Gastrocnemius medialis (tissue), 4 donors: ENCODE results near the gene ANKRD23. TPM values are rescaled to one million over a fixed set of nuclear protein-coding genes. Genes with fewer than 3 reads are reported as not detected.

Experiments used
- ATAC-seq, 2 donors: fragments of 150-250 bp; one replicate each; pipeline ENCODE4 v1.9.1; 2016
- DNase-seq, 2 donors: peaks; one replicate each; pipeline ENCODE4 v3.0.0-alpha.2; 2019
- H3K27ac ChIP-seq, 4 donors: fragments of 200-600 bp; sonication (generic); 1 replicate in 1 of 4; 2 replicates in 3 of 4; pipeline ENCODE4 v1.5.1; 2016 to 2018; ENCODE audit warnings: mild to moderate bottlenecking in 2 of 4, moderate library complexity in 1 of 4
- H3K27me3 ChIP-seq, 3 donors: fragments of 200-600 bp; sonication (generic) in 2 of 3; 1 replicate in 1 of 3; 2 replicates in 2 of 3; pipeline versions ENCODE4 v1.5.1 to v1.6.0; 2016 to 2019; ENCODE audit warnings: mild to moderate bottlenecking in 1 of 3, moderate library complexity in 1 of 3
- H3K36me3 ChIP-seq, 2 donors: fragments of 200-600 bp; sonication (generic) in 1 of 2; one replicate each; pipeline ENCODE4 v1.5.1; 2017 to 2018
- H3K4me1 ChIP-seq, 2 donors: fragments of 200-600 bp; sonication (generic) in 1 of 2; one replicate each; pipeline ENCODE4 v1.5.1; 2016 to 2017; ENCODE audit warnings: mild to moderate bottlenecking in 2 of 2
- H3K4me3 ChIP-seq, 4 donors: fragments of 200-600 bp; sonication (generic) in 3 of 4; 1 replicate in 1 of 4; 2 replicates in 3 of 4; pipeline ENCODE4 v1.5.1; 2016 to 2019; ENCODE audit warnings: mild to moderate bottlenecking in 2 of 4
- H3K9me3 ChIP-seq, 3 donors: fragments of 200-600 bp; sonication (generic) in 2 of 3; 1 replicate in 1 of 3; 2 replicates in 2 of 3; pipeline ENCODE4 v1.5.1; 2016 to 2019
- CTCF ChIP-seq, 5 experiments: fragments of 450-650 bp in 3 of 5; fragments of 200-600 bp in 2 of 5; sonication (generic) in 2 of 5; IDR thresholded peaks in 4 of 5; conservative IDR thresholded peaks in 1 of 5; 1 replicate in 4 of 5; 2 replicates in 1 of 5; pipeline ENCODE4 v1.5.1; 2016 to 2019; ENCODE audit warnings: antibody characterized with exemption in 5 of 5, mild to moderate bottlenecking in 3 of 5, moderate library complexity in 3 of 5
- POLR2A ChIP-seq, 2 donors: fragments of 450-650 bp; IDR thresholded peaks; one replicate each; pipeline ENCODE4 v1.6.1; 2017; ENCODE audit warnings: antibody characterized with exemption in 2 of 2, mild to moderate bottlenecking in 2 of 2, moderate library complexity in 2 of 2
- in situ Hi-C, 4 donors: fragments of 200-750 bp; cut with MboI; loops; one replicate each; pipeline versions ENCODE4 v1.15.0 to v1.8.0; 2017; ENCODE audit warnings: low sequenced_read_pairs in 4 of 4
- intact Hi-C: fragments of 100-400 bp; cut with DNase I; formaldehyde crosslinking; loops from one replicate; pipeline ENCODE4 v1.15.1; 2023; ENCODE audit warnings: low total_unique reads
- total RNA-seq, 4 donors: library from RNA; depleted of rRNA; stranded (reverse); fragments of >200 nt; gene quantifications; one replicate each; pipeline versions ENCODE4 v1.1.0 to v1.2.3, GENCODE V29; 2016

ANKRD23 gene
- total RNA-seq, 4 donors from 2014 or later = 642 to 1,565 (median 923) TPM

GRCh38 chr2:96848264-96848663 lies 4.4 kb upstream of the ANKRD23 start:
- H3K27ac ChIP-seq = peak overlapping the region; percentile 50 to 61 (median 56)
- H3K36me3 ChIP-seq = peaks cover 0 to 43% of the 10 kb centered on the region in 2 donors
- no peaks in the 10 kb centered on the region for H3K9me3 ChIP-seq
- no peak for ATAC-seq
- no peaks in the 10 kb centered on the region for H3K27me3 ChIP-seq
- in situ Hi-C loops (no loop called here), intact Hi-C loops (no loop called here)
- no peak for TF ChIP-seq CTCF (IDR thresholded peaks at IDR 0.05 in 4 of 5, conservative IDR thresholded peaks at IDR 0.05 in 1 of 5)
- no peak for TF ChIP-seq POLR2A (IDR thresholded peaks at IDR 0.05)
- DNase-seq = no peak
- peaks cover 9 to 13% of the 10 kb centered on the region in 2 donors for H3K4me1 ChIP-seq
- no peak overlapping the region for H3K4me3 ChIP-seq

- Histone ChIP-seq H3K4me3 (no peak overlapping the region), H3K4me1 (peaks cover 9 to 13% of the 10 kb centered on the region in 2 donors), H3K36me3 (peaks cover 0 to 37% of the 10 kb centered on the region in 2 donors), H3K27ac (peak overlapping the region in 3 of 4 donors; percentile 50 to 61 (median 60)), H3K27me3 (no peaks in the 10 kb centered on the region), H3K9me3 (no peaks in the 10 kb centered on the region)
- in situ Hi-C loops (no loop called here), intact Hi-C loops (no loop called here)
- no peak for DNase-seq
- TF ChIP-seq CTCF (IDR thresholded peaks at IDR 0.05 in 4 of 5, conservative IDR thresholded peaks at IDR 0.05 in 1 of 5) (no peak), POLR2A (IDR thresholded peaks at IDR 0.05) (no peak)
- no peak for ATAC-seq
Observed at GRCh38 chr2:96847586-96847985, 3.8 kb upstream of the ANKRD23 start.

GRCh38 chr2:96846825-96847224 lies 3.0 kb upstream of the ANKRD23 start:
- ATAC-seq = no peak
- Histone ChIP-seq H3K9me3 (no peaks in the 10 kb centered on the region), H3K4me1 (peaks cover 9 to 19% of the 10 kb centered on the region in 2 donors), H3K27me3 (no peaks in the 10 kb centered on the region), H3K4me3 (no peak overlapping the region), H3K36me3 (peaks cover 0 to 30% of the 10 kb centered on the region in 2 donors), H3K27ac (no peak overlapping the region)
- in situ Hi-C loops = no loop called here
- DNase-seq = no peak
- intact Hi-C loops = no loop called here
- TF ChIP-seq POLR2A (IDR thresholded peaks at IDR 0.05) (no peak), CTCF (IDR thresholded peaks at IDR 0.05 in 4 of 5, conservative IDR thresholded peaks at IDR 0.05 in 1 of 5) (no peak)

GRCh38 chr2:96844405-96844808 lies 586 bp upstream of the ANKRD23 start:
- H3K27ac ChIP-seq = peak overlapping the region; percentile 94 to 99 (median 96)
- TF ChIP-seq POLR2A (IDR thresholded peaks at IDR 0.05) (no peak), CTCF (IDR thresholded peaks at IDR 0.05 in 4 of 5, conservative IDR thresholded peaks at IDR 0.05 in 1 of 5) (no peak)
- intact Hi-C loops = loop anchor here (5.0 kb wide), 2 partner anchors 268 to 1318 kb away; partner anchors contain the start of gene ANKRD36
- no peaks in the 10 kb centered on the region for H3K9me3 ChIP-seq
- H3K36me3 ChIP-seq = peaks cover 0 to 25% of the 10 kb centered on the region in 2 donors
- H3K27me3 ChIP-seq = no peaks in the 10 kb centered on the region
- peak; percentile 3 to 12 for ATAC-seq
- peak in 1 of 2 donors; percentile 79 for DNase-seq
- peaks cover 21 to 43% of the 10 kb centered on the region in 2 donors for H3K4me1 ChIP-seq
- H3K4me3 ChIP-seq = peak overlapping the region; percentile 25 to 64 (median 38)
- in situ Hi-C loops = no loop called here

GRCh38 chr2:96842600-96842999 lies 1.2 kb downstream of the ANKRD23 start:
- in situ Hi-C loops = no loop called here
- DNase-seq (peak; percentile 96 to 99), ATAC-seq (peak; percentile 71 to 82)
- Histone ChIP-seq H3K27me3 (no peaks in the 10 kb centered on the region), H3K4me3 (peak overlapping the region; percentile 52 to 65 (median 64)), H3K9me3 (no peaks in the 10 kb centered on the region), H3K27ac (peak overlapping the region; percentile 94 to 99 (median 96)), H3K4me1 (peaks cover 21 to 44% of the 10 kb centered on the region in 2 donors), H3K36me3 (peaks cover 0 to 34% of the 10 kb centered on the region in 2 donors)
- intact Hi-C loops = loop anchor here (1.0 to 5.0 kb wide), 5 partner anchors 26 to 1320 kb away; partner anchors contain the start of genes ANKRD36 and CNNM3
- TF ChIP-seq CTCF (IDR thresholded peaks at IDR 0.05 in 4 of 5, conservative IDR thresholded peaks at IDR 0.05 in 1 of 5) (no peak), POLR2A (IDR thresholded peaks at IDR 0.05) (peak; percentile 83 to 94)
